B cell (primary cell): Measurements from ENCODE around the gene TSEN54. TPM values are rescaled to one million over a fixed set of nuclear protein-coding genes. Genes with fewer than 3 reads are reported as not detected.
A peak's percentile ranks its signal among the peaks of the same experiment; 100 is the strongest.

ENCODE experiments used
- ATAC-seq: fragments of 200-7000 bp; cut with Tn5 transposase; one replicate; pipeline ENCODE4 v1.10.0; 2021; ENCODE audit warnings: low read depth, mild to moderate bottlenecking, moderate number of reproducible peaks, moderate library complexity
- CTCF ChIA-PET: fragments of 350-600 bp; sonication (Branson Sonifier 250); formaldehyde crosslinking; loops from one replicate; lab custom pipeline; 2021; ENCODE audit warnings: antibody characterized with exemption, inconsistent platforms; lab: Charles Lee
- POLR2A ChIA-PET: fragments of 350-600 bp; sonication (Branson Sonifier 250); formaldehyde crosslinking; loops from one replicate; lab custom pipeline; 2021; ENCODE audit warnings: antibody characterized with exemption; lab: Charles Lee
- DNase-seq: peaks from one replicate; pipeline ENCODE4 v3.0.0; 2013
- H2AFZ ChIP-seq: 2 replicates; pipeline ENCODE4 v1.6.1; 2012; ENCODE audit warnings: mild to moderate bottlenecking, low read depth, low read length; ENCODE audit not compliant: insufficient read depth, poor library complexity, severe bottlenecking
- H3K27ac ChIP-seq, 2 donors: 1 replicate in 1 of 2; 2 replicates in 1 of 2; pipeline ENCODE4 v1.5.1; 2012 to 2013; ENCODE audit warnings: low read length in 2 of 2, mild to moderate bottlenecking in 2 of 2, moderate library complexity in 1 of 2
- H3K27me3 ChIP-seq, 4 experiments: fragments of 200-600 bp in 1 of 4; sonication (generic) in 1 of 4; replicated peaks in 1 of 4; 1 replicate in 2 of 4; 2 replicates in 2 of 4; pipeline versions ENCODE4 v1.6.1 to v1.7.0; 2013 to 2016; ENCODE audit warnings: low read length in 3 of 4, mild to moderate bottlenecking in 2 of 4, mixed read lengths in 1 of 4, moderate library complexity in 1 of 4; ENCODE audit not compliant: insufficient read depth in 4 of 4, control insufficient read depth in 3 of 4; ENCODE audit errors: control extremely low read depth in 1 of 4
- H3K36me3 ChIP-seq, 2 experiments: replicated peaks in 1 of 2; 1 replicate in 1 of 2; 2 replicates in 1 of 2; pipeline versions ENCODE4 v1.6.1 to v1.7.1; 2013; ENCODE audit warnings: low read length in 1 of 2; ENCODE audit not compliant: insufficient read depth in 2 of 2, control insufficient read depth in 1 of 2; ENCODE audit errors: control extremely low read depth in 1 of 2, extremely low read depth in 1 of 2
- H3K4me1 ChIP-seq, 2 donors: fragments of 200-600 bp in 1 of 2; sonication (generic) in 1 of 2; 1 replicate in 1 of 2; 2 replicates in 1 of 2; pipeline versions ENCODE4 v1.5.1 to v1.6.1; 2013 to 2017; ENCODE audit warnings: low read length in 2 of 2; ENCODE audit not compliant: control insufficient read depth in 2 of 2, insufficient read depth in 2 of 2
- H3K4me2 ChIP-seq: replicated peaks from 2 replicates; pipeline ENCODE3; 2012; ENCODE audit warnings: mild to moderate bottlenecking, low read depth, low read length; ENCODE audit not compliant: poor library complexity, severe bottlenecking
- H3K4me3 ChIP-seq, 5 experiments: fragments of 200-600 bp in 1 of 5; sonication (generic) in 1 of 5; 1 replicate in 3 of 5; 2 replicates in 2 of 5; pipeline versions ENCODE4 v1.5.1 to v1.7.0; 2011 to 2016; ENCODE audit warnings: low read length in 4 of 5, mild to moderate bottlenecking in 4 of 5, low read depth in 2 of 5, control low read depth in 1 of 5, moderate library complexity in 1 of 5; ENCODE audit not compliant: insufficient read depth in 1 of 5; ENCODE audit errors: control extremely low read depth in 1 of 5, extremely low read depth in 1 of 5
- H3K79me2 ChIP-seq: fragments of 200-600 bp; sonication (generic); one replicate; pipeline ENCODE4 v1.6.0; 2016; ENCODE audit warnings: low read length; ENCODE audit not compliant: control insufficient read depth, insufficient read depth
- H3K9ac ChIP-seq: fragments of 200-600 bp; sonication (generic); 2 replicates; pipeline ENCODE4 v1.6.1; 2017; ENCODE audit warnings: mild to moderate bottlenecking, low read length, moderate library complexity
- H3K9me3 ChIP-seq, 3 donors: one replicate each; pipeline versions ENCODE4 v1.6.1 to v1.7.1; 2013; ENCODE audit warnings: low read length in 2 of 3; ENCODE audit not compliant: control insufficient read depth in 2 of 3, insufficient read depth in 1 of 3; ENCODE audit errors: control extremely low read depth in 1 of 3
- H4K20me1 ChIP-seq: 2 replicates; pipeline ENCODE4 v1.6.0; 2012; ENCODE audit warnings: mild to moderate bottlenecking, low read length; ENCODE audit not compliant: insufficient read depth, control insufficient read depth, poor library complexity, severe bottlenecking
- H3K27ac Mint-ChIP-seq: one replicate; pipeline ENCODE4 v1.8.0; 2021; ENCODE audit warnings: mixed read lengths
- H3K27me3 Mint-ChIP-seq: one replicate; pipeline ENCODE4 v1.8.0; 2021; ENCODE audit warnings: mixed read lengths
- H3K4me1 Mint-ChIP-seq: one replicate; pipeline ENCODE4 v1.8.0; 2021; ENCODE audit warnings: mixed read lengths
- H3K4me3 Mint-ChIP-seq: one replicate; pipeline ENCODE4 v1.8.0; 2021; ENCODE audit warnings: mixed read lengths
- H3K9me3 Mint-ChIP-seq: one replicate; pipeline ENCODE4 v1.8.0; 2022; ENCODE audit warnings: mixed read lengths; ENCODE audit not compliant: insufficient read depth
- CTCF ChIP-seq: fragments of 200-600 bp; IDR thresholded peaks from one replicate; pipeline ENCODE4 v1.8.0; 2022; ENCODE audit warnings: antibody characterized with exemption, mild to moderate bottlenecking
- EZH2 ChIP-seq: IDR thresholded peaks from 2 replicates; pipeline ENCODE4 v1.6.1; 2012; ENCODE audit warnings: borderline replicate concordance, low read depth, mild to moderate bottlenecking, moderate library complexity, low read length; ENCODE audit not compliant: insufficient read depth, poor library complexity, severe bottlenecking
- WGBS: methylation state at CpG from one replicate; pipeline ENCODE4 v1.1.5; 2013; ENCODE audit warnings: missing lambda C conversion rate; ENCODE audit not compliant: insufficient coverage; 5-methylcytosine and 5-hydroxymethylcytosine counted together
- intact Hi-C: fragments of 100-400 bp; cut with micrococcal nuclease; formaldehyde crosslinking; loops from one replicate; pipeline ENCODE4 v1.10.0; 2022
- polyA plus RNA-seq: library from polyadenylated mRNA; depleted of rRNA; stranded (reverse); fragments of >200 nt; gene quantifications from 2 replicates; pipeline ENCODE4 v1.2.3, GENCODE V29; 2012
- total RNA-seq, 2 donors: library from RNA; stranded (reverse); fragments of 120-200 nt in 1 of 2; gene quantifications; 1 replicate in 1 of 2; 2 replicates in 1 of 2; pipeline versions ENCODE4 v1.2.3 to v1.2.4, GENCODE V29; 2013 to 2022

TSEN54 gene
- total and polyA plus RNA-seq, 2 donors (not counting 1 experiment from before 2014, with no cell fraction given) = 33.0 to 45.9 TPM

GRCh38 chr17:75535119-75535537, 18.8 kb downstream of the TSEN54 start:
- Histone ChIP-seq H3K36me3 (no peaks in the 10 kb centered on the region), H3K27ac (peak overlapping the region in 1 of 2 donors; percentile 3), H3K4me2 (peak overlapping the region; percentile 42), H3K9me3 (no peaks in the 10 kb centered on the region), H3K9ac (no peak overlapping the region), H4K20me1 (no peaks in the 10 kb centered on the region), H2AFZ (peak overlapping the region; percentile 42), H3K4me3 (no peak overlapping the region), H3K4me1 (peaks cover 6 to 14% of the 10 kb centered on the region in 2 donors), H3K27me3 (no peaks in the 10 kb centered on the region), H3K79me2 (no peaks in the 10 kb centered on the region)
- peak overlapping the region; percentile 37 for H3K27ac Mint-ChIP-seq
- H3K4me1 Mint-ChIP-seq = peaks cover 6% of the 10 kb centered on the region
- intact Hi-C loops = no loop called here
- TF ChIP-seq CTCF = no peak
- TF ChIP-seq EZH2 = no peak
- CTCF ChIA-PET = interaction anchor here (0.6 to 1.1 kb wide), 3 partner anchors 16 to 629 kb away, joined by 3 to 5 read pairs (median 3); no protein-coding TSS in a partner anchor
- WGBS = 35% methylated on average over 12 of the region's 15 CpGs
- ATAC-seq (peak; percentile 28), DNase-seq (peak; percentile 44)
- no peaks in the 10 kb centered on the region for H3K9me3 Mint-ChIP-seq
- no peaks in the 10 kb centered on the region for H3K27me3 Mint-ChIP-seq
- POLR2A ChIA-PET = no interaction called here
- no peak overlapping the region for H3K4me3 Mint-ChIP-seq

GRCh38 chr17:75535871-75536270, 19.5 kb downstream of the TSEN54 start:
- no peak for TF ChIP-seq EZH2
- TF ChIP-seq CTCF = no peak
- no peak overlapping the region for H3K4me2 ChIP-seq

More at GRCh38 chr17:75535871-75536270, 19.5 kb downstream of the TSEN54 start:
- Histone ChIP-seq H2AFZ (no peak overlapping the region), H4K20me1 (no peaks in the 10 kb centered on the region), H3K4me3 (no peak overlapping the region), H3K27ac (no peak overlapping the region), H3K9me3 (no peaks in the 10 kb centered on the region), H3K27me3 (no peaks in the 10 kb centered on the region), H3K79me2 (no peaks in the 10 kb centered on the region), H3K9ac (no peak overlapping the region), H3K4me1 (peaks cover 6 to 14% of the 10 kb centered on the region in 2 donors), H3K36me3 (no peaks in the 10 kb centered on the region)
- Mint-ChIP-seq H3K9me3 (no peaks in the 10 kb centered on the region), H3K27ac (no peak overlapping the region), H3K27me3 (no peaks in the 10 kb centered on the region), H3K4me1 (peaks cover 6% of the 10 kb centered on the region), H3K4me3 (no peak overlapping the region)
- intact Hi-C loops = no loop called here
- CTCF ChIA-PET = interaction anchor here (1.1 kb wide), 1 partner anchor 16 kb away, joined by 3 read pairs; no protein-coding TSS in a partner anchor
- 87% methylated on average over 7 of the region's 8 CpGs for WGBS
- POLR2A ChIA-PET = no interaction called here
- ATAC-seq = no peak
- DNase-seq = no peak
